Stimulated activated naive CD8-positive, alpha-beta T cell treated with anti-CD3 and anti-CD28 coated beads, Interleukin-15, amount 100 ng/mL, for 72 hours (primary cell): ENCODE measurements around the gene RNF125.
"Not testable (repeated sequence)": the region's sequence is repeated elsewhere in the genome, so short reads cannot be mapped to it uniquely, and the experiment has no call there.

Experiments
- ATAC-seq: fragments of 150-1000 bp; cut with Tn5 transposase; 2 replicates; pipeline ENCODE4 v1.10.0; 2021; ENCODE audit warnings: mild to moderate bottlenecking, moderate library complexity
- DNase-seq, 2 donors: peaks; one replicate each; pipeline ENCODE4 v3.0.0; 2021 to 2022
- H3K27ac Mint-ChIP-seq, 2 donors: one replicate each; pipeline ENCODE4 v1.8.0; 2022; ENCODE audit warnings: mild to moderate bottlenecking in 2 of 2, mixed read lengths in 2 of 2, moderate library complexity in 2 of 2
- H3K27me3 Mint-ChIP-seq: one replicate; pipeline ENCODE4 v1.8.0; 2022; ENCODE audit warnings: mixed read lengths
- H3K4me1 Mint-ChIP-seq: one replicate; pipeline ENCODE4 v1.8.0; 2022; ENCODE audit warnings: mild to moderate bottlenecking, mixed read lengths
- H3K4me3 Mint-ChIP-seq, 2 donors: one replicate each; pipeline ENCODE4 v1.8.0; 2022; ENCODE audit warnings: mild to moderate bottlenecking in 2 of 2, mixed read lengths in 2 of 2, moderate library complexity in 1 of 2
- H3K9me3 Mint-ChIP-seq, 2 donors: one replicate each; pipeline ENCODE4 v1.8.0; 2022; ENCODE audit warnings: mixed read lengths in 2 of 2

Gene RNF125

GRCh38 chr18:32049393-32050171 is 31.0 kb downstream of the RNF125 start:
- DNase-seq: no peak
- ATAC-seq: peak; percentile 74
- peak overlapping the region; percentile 67 to 89 for H3K27ac Mint-ChIP-seq
- H3K9me3 Mint-ChIP-seq: no peaks in the 10 kb centered on the region
- H3K27me3 Mint-ChIP-seq: no peaks in the 10 kb centered on the region
- peaks cover 31% of the 10 kb centered on the region for H3K4me1 Mint-ChIP-seq
- peak overlapping the region; percentile 43 to 61 for H3K4me3 Mint-ChIP-seq

- Mint-ChIP-seq H3K27ac (no peak overlapping the region), H3K27me3 (no peaks in the 10 kb centered on the region), H3K4me3 (no peak overlapping the region), H3K4me1 (peaks cover 27% of the 10 kb centered on the region), H3K9me3 (no peaks in the 10 kb centered on the region)
- DNase-seq: no peak
- ATAC-seq: no peak
These were observed 38.2 kb downstream of the RNF125 start for GRCh38 chr18:32056613-32057358.

- H3K27ac Mint-ChIP-seq: peak overlapping the region in 1 of 2 donors; percentile 12
- no peaks in the 10 kb centered on the region for H3K9me3 Mint-ChIP-seq
- no peaks in the 10 kb centered on the region for H3K27me3 Mint-ChIP-seq
- no peak overlapping the region for H3K4me3 Mint-ChIP-seq
- DNase-seq (no peak), ATAC-seq (no peak)
- H3K4me1 Mint-ChIP-seq: peaks cover 27% of the 10 kb centered on the region
These were observed 39.1 kb downstream of the RNF125 start for GRCh38 chr18:32057624-32058165.

- DNase-seq (no peak), ATAC-seq (no peak)
- no peak overlapping the region for H3K27ac Mint-ChIP-seq
- peaks cover 26% of the 10 kb centered on the region for H3K4me1 Mint-ChIP-seq
- H3K4me3 Mint-ChIP-seq: no peak overlapping the region
- no peaks in the 10 kb centered on the region for H3K9me3 Mint-ChIP-seq
- no peaks in the 10 kb centered on the region for H3K27me3 Mint-ChIP-seq
These were observed 41.4 kb downstream of the RNF125 start for GRCh38 chr18:32060026-32060425.

GRCh38 chr18:32067375-32068167 is 48.9 kb downstream of the RNF125 start:
- ATAC-seq (no peak), DNase-seq (no peak)
- Mint-ChIP-seq H3K9me3 (no peaks in the 10 kb centered on the region), H3K27ac (peak overlapping the region in 1 of 2 donors; percentile 69), H3K27me3 (no peaks in the 10 kb centered on the region), H3K4me1 (no peaks in the 10 kb centered on the region), H3K4me3 (no peak overlapping the region)

GRCh38 chr18:32072321-32072720 is 53.7 kb downstream of the RNF125 start:
- no peaks in the 10 kb centered on the region for H3K9me3 Mint-ChIP-seq
- DNase-seq (no peak), ATAC-seq (peak; percentile 73)
- no peak overlapping the region for H3K4me3 Mint-ChIP-seq
- no peak overlapping the region for H3K27ac Mint-ChIP-seq
- H3K27me3 Mint-ChIP-seq: no peaks in the 10 kb centered on the region
- H3K4me1 Mint-ChIP-seq: peaks cover 6% of the 10 kb centered on the region

GRCh38 chr18:32074206-32074605 is 55.6 kb downstream of the RNF125 start:
- Mint-ChIP-seq H3K9me3 (no peaks in the 10 kb centered on the region), H3K27me3 (no peaks in the 10 kb centered on the region), H3K4me3 (no peak overlapping the region), H3K4me1 (peaks cover 6% of the 10 kb centered on the region), H3K27ac (no peak overlapping the region)
- ATAC-seq (no peak), DNase-seq (no peak)

- Mint-ChIP-seq H3K4me1 (peaks cover 10% of the 10 kb centered on the region), H3K4me3 (no peak overlapping the region), H3K27me3 (no peaks in the 10 kb centered on the region), H3K9me3 (no peaks in the 10 kb centered on the region), H3K27ac (no peak overlapping the region)
- no peak for ATAC-seq
- no peak for DNase-seq
These were observed 60.2 kb downstream of the RNF125 start for GRCh38 chr18:32078845-32079244.

- Mint-ChIP-seq H3K4me1 (peaks cover 32% of the 10 kb centered on the region), H3K9me3 (no peaks in the 10 kb centered on the region), H3K27ac (no peak overlapping the region), H3K27me3 (no peaks in the 10 kb centered on the region), H3K4me3 (no peak overlapping the region)
- ATAC-seq (no peak), DNase-seq (no peak)
These were observed 63.3 kb downstream of the RNF125 start for GRCh38 chr18:32081881-32082280.

- no peaks in the 10 kb centered on the region for H3K9me3 Mint-ChIP-seq
- H3K27ac Mint-ChIP-seq: no peak overlapping the region
- H3K27me3 Mint-ChIP-seq: no peaks in the 10 kb centered on the region
- DNase-seq (no peak), ATAC-seq (no peak)
- peaks cover 40% of the 10 kb centered on the region for H3K4me1 Mint-ChIP-seq
- H3K4me3 Mint-ChIP-seq: no peak overlapping the region
These were observed 65.2 kb downstream of the RNF125 start for GRCh38 chr18:32083781-32084180.

- ATAC-seq: no peak
- peaks cover 40% of the 10 kb centered on the region for H3K4me1 Mint-ChIP-seq
- H3K27ac Mint-ChIP-seq: no peak overlapping the region
- no peaks in the 10 kb centered on the region for H3K9me3 Mint-ChIP-seq
- H3K4me3 Mint-ChIP-seq: no peak overlapping the region
- H3K27me3 Mint-ChIP-seq: no peaks in the 10 kb centered on the region
- DNase-seq: no peak
These were observed 68.3 kb downstream of the RNF125 start for GRCh38 chr18:32086881-32087280.

- ATAC-seq, H3K27me3 Mint-ChIP-seq, H3K9me3 Mint-ChIP-seq, H3K27ac Mint-ChIP-seq, DNase-seq: not testable (repeated sequence)
- Mint-ChIP-seq H3K4me1 (peaks cover 44% of the 10 kb centered on the region), H3K4me3 (peak overlapping the region in 1 of 2 donors; percentile 44)
These were observed 72.2 kb downstream of the RNF125 start for GRCh38 chr18:32090831-32091230.

- Mint-ChIP-seq H3K9me3 (no peaks in the 10 kb centered on the region), H3K4me1 (peaks cover 44% of the 10 kb centered on the region), H3K27me3 (no peaks in the 10 kb centered on the region), H3K4me3 (peak overlapping the region; percentile 90 to 99), H3K27ac (peak overlapping the region; percentile 97 to 99)
- no peak for DNase-seq
- no peak for ATAC-seq
These were observed 72.7 kb downstream of the RNF125 start for GRCh38 chr18:32091325-32091723.

- DNase-seq (peak; percentile 85 to 92), ATAC-seq (peak; percentile 78)
- Mint-ChIP-seq H3K4me3 (peak within 1 kb of the TSS; percentile 90 to 99), H3K27ac (peak within 1 kb of the TSS; percentile 97 to 99), H3K9me3 (no peaks in the 10 kb centered on the region), H3K4me1 (peaks cover 44% of the 10 kb centered on the region), H3K27me3 (no peaks in the 10 kb centered on the region)
These were observed 73.2 kb downstream of the RNF125 start, which contains the start of gene RNF138 for GRCh38 chr18:32091724-32092421. Gene RNF138, plus strand, starts transcription at chr18:32091874. Its CDS starts 903 bp downstream, at chr18:32092777.
